Naive B cell (primary cell): ENCODE results near the gene NEGR1. TPM values are rescaled to one million over a fixed set of nuclear protein-coding genes. Genes with fewer than 3 reads are reported as not detected.
A peak's percentile ranks its signal among the peaks of the same experiment; 100 is the strongest.

Experiments
- ATAC-seq, 2 donors: fragments of 150-1000 bp; cut with Tn5 transposase; 2 replicates each; pipeline ENCODE4 v1.10.0; 2021; ENCODE audit warnings: low read depth in 2 of 2, mild to moderate bottlenecking in 2 of 2, moderate library complexity in 2 of 2
- DNase-seq: peaks from one replicate; pipeline ENCODE4 v3.0.0; 2022
- H3K27ac Mint-ChIP-seq, 6 donors: one replicate each; pipeline ENCODE4 v1.8.0; 2020 to 2022; ENCODE audit warnings: mild to moderate bottlenecking in 6 of 6, mixed read lengths in 6 of 6, moderate library complexity in 5 of 6, inconsistent platforms in 2 of 6
- H3K27me3 Mint-ChIP-seq, 3 donors: one replicate each; pipeline ENCODE4 v1.8.0; 2021 to 2022; ENCODE audit warnings: mixed read lengths in 3 of 3, mild to moderate bottlenecking in 1 of 3
- H3K36me3 Mint-ChIP-seq, 2 donors: one replicate each; pipeline ENCODE4 v1.8.0; 2020 to 2022; ENCODE audit warnings: mixed read lengths in 2 of 2, inconsistent platforms in 1 of 2, mild to moderate bottlenecking in 1 of 2
- H3K4me1 Mint-ChIP-seq, 3 donors: one replicate each; pipeline ENCODE4 v1.8.0; 2020 to 2022; ENCODE audit warnings: mixed read lengths in 3 of 3, inconsistent platforms in 1 of 3, mild to moderate bottlenecking in 1 of 3, moderate library complexity in 1 of 3
- H3K4me3 Mint-ChIP-seq, 8 donors: one replicate each; pipeline ENCODE4 v1.8.0; 2020 to 2022; ENCODE audit warnings: mild to moderate bottlenecking in 8 of 8, mixed read lengths in 8 of 8, moderate library complexity in 8 of 8, inconsistent platforms in 2 of 8
- H3K9me3 Mint-ChIP-seq, 7 donors: one replicate each; pipeline ENCODE4 v1.8.0; 2020 to 2022; ENCODE audit warnings: mixed read lengths in 7 of 7, mild to moderate bottlenecking in 5 of 7, inconsistent platforms in 2 of 7, moderate library complexity in 1 of 7
- polyA plus RNA-seq, 6 donors: library from polyadenylated mRNA; unstranded; fragments of 300-500 nt; fragmentation: Illumina TruSeq; gene quantifications; one replicate each; pipeline ENCODE4 v1.2.3, GENCODE V29; 2021; ENCODE audit warnings: low read depth in 6 of 6

NEGR1 gene
- polyA plus RNA-seq, 6 donors from 2014 or later, result 0.10 TPM; not detected in 5

DNA sequence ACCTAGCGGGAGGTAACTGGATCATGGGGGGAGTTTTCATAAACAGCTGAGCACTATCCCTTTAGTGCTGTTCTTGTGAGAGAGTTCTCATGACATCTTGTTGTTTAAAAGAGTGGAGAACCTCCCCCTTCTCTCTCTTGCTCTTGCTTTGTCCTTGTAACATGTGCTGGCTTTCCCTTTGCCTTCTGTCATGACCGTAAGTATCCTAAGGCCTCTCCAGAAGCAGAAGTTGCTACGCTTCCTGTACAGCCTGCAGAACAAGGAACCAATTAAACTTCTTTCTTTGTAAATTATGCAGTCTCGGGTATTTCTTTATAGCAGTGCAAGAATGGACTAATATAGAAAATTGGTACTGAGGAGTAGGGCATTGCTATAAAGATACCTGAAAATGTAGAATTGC is 515.6 kb downstream of the NEGR1 start:
- no peaks in the 10 kb centered on the region for H3K36me3 Mint-ChIP-seq
- no peak overlapping the region for H3K4me3 Mint-ChIP-seq
- no peak overlapping the region for H3K27ac Mint-ChIP-seq
- H3K27me3 Mint-ChIP-seq, result no peaks in the 10 kb centered on the region
- no peak for ATAC-seq
- peaks cover 2 to 7% (median 5%) of the 10 kb centered on the region in 7 donors for H3K9me3 Mint-ChIP-seq
- no peaks in the 10 kb centered on the region for H3K4me1 Mint-ChIP-seq
- no peak for DNase-seq

DNA sequence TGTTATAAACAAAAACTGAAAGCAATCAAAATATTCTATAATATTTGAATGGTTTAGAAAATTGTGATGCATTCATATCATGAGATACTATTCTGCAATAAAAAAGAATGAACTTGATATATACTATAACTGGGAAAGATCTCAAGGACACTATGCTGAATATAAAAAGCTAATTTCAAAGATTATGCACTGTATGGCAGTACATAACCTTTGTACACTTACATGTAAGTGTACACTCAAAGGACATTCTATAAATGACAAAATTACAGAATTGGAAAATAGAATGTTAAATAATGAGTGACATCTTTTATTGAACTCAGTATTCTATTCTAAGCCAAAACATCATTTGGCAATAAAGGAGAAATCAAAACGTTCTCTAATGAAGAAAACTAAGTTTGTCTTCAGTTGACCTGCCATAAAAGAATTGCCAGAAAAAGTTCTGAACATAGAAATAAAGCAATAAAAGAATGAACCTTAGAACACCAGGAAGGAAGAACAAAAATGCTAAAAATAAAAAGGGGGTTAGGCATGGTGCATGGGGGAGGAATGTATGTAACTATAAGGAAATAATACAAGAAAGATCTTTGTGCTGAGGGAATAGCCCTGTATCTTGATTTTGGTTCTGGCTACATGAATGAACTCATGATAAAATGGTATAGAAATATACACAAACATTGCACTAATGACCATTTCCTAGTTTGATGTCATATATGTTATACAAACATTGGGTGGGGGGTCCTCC is 519.7 kb downstream of the NEGR1 start:
- Mint-ChIP-seq H3K27me3 (no peaks in the 10 kb centered on the region), H3K36me3 (no peaks in the 10 kb centered on the region), H3K4me1 (no peaks in the 10 kb centered on the region), H3K4me3 (no peak overlapping the region), H3K9me3 (peaks cover 0 to 5% (median 0%) of the 10 kb centered on the region in 7 donors), H3K27ac (no peak overlapping the region)
- ATAC-seq, result no peak
- no peak for DNase-seq

DNA sequence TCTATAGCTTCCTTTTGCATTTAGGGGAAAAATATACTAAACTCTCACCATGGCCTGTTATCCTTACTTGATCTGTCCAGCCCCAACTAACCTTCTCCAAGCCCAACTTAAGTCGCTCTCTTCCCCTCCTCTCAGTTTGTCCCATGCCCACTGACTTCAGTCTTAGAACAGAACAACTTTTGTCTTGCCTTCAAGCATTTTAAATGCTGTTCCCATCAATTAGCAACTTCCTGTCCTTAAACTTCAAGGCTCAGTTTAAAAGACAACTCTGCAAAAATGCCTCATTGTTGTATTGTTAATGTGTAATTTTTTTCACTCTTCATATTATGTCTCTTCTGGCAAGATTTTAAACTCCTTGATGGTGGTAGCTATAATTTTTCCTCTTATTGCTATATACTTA is 526.9 kb downstream of the NEGR1 start:
- Mint-ChIP-seq H3K27me3 (no peaks in the 10 kb centered on the region), H3K36me3 (no peaks in the 10 kb centered on the region), H3K27ac (peak overlapping the region in 2 of 6 donors; percentile 23 to 27), H3K9me3 (peaks cover 0 to under 1% (median 0%) of the 10 kb centered on the region in 7 donors), H3K4me1 (no peaks in the 10 kb centered on the region), H3K4me3 (no peak overlapping the region)
- ATAC-seq, result no peak
- peak; percentile 0 for DNase-seq

DNA sequence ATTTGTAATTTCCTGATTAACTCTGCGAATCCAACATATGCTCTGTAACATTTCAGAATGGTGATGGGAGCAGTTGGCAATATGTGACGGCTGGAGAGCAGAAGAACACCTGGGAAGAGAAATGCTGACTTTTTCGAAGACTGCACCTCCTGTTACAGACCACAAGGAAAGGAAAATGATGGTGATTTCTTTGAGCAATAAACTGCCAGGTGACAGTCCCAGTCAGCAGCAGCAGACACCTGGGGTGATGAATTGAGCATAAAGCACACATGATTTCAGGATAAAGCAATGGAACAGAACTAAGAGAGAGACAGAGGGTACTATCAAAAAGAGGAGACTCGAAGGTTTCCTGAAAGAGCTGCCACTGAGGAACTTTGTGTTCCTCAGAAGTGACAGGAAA is 528.6 kb downstream of the NEGR1 start:
- H3K27ac Mint-ChIP-seq, result peak overlapping the region in 1 of 6 donors; percentile 3
- ATAC-seq, result no peak
- H3K9me3 Mint-ChIP-seq, result peaks cover 0 to 5% (median 0%) of the 10 kb centered on the region in 7 donors

DNA sequence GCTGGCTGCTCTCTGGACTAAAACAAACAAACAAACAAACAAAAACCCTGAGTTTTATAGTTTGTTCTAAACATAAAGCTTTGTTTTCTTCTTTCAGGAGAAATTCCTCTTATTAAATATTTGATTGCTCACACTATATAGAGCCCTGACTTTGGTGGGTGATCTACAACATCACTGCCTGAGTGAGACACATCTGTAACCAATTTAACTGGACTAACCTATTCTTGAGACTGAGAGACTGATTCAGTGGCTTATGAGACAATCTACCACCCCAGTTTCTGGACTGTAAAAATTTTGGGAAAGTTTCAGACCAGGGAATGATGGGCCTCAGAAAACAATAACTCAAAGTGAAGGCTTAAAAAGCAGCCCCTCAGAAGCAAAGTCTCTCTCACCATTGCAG is 537.0 kb downstream of the NEGR1 start:
- no peaks in the 10 kb centered on the region for H3K4me1 Mint-ChIP-seq
- no peak overlapping the region for H3K27ac Mint-ChIP-seq
- H3K4me3 Mint-ChIP-seq, result no peak overlapping the region
- peaks cover 0 to 6% (median 2%) of the 10 kb centered on the region in 7 donors for H3K9me3 Mint-ChIP-seq
- H3K36me3 Mint-ChIP-seq, result no peaks in the 10 kb centered on the region
- H3K27me3 Mint-ChIP-seq, result no peaks in the 10 kb centered on the region
- ATAC-seq (no peak), DNase-seq (no peak)

More for the DNA sequence above, 528.6 kb downstream of the NEGR1 start:
- H3K4me3 Mint-ChIP-seq, result no peak overlapping the region
- H3K27me3 Mint-ChIP-seq, result no peaks in the 10 kb centered on the region
- no peak for DNase-seq
- H3K4me1 Mint-ChIP-seq, result no peaks in the 10 kb centered on the region
- no peaks in the 10 kb centered on the region for H3K36me3 Mint-ChIP-seq

DNA sequence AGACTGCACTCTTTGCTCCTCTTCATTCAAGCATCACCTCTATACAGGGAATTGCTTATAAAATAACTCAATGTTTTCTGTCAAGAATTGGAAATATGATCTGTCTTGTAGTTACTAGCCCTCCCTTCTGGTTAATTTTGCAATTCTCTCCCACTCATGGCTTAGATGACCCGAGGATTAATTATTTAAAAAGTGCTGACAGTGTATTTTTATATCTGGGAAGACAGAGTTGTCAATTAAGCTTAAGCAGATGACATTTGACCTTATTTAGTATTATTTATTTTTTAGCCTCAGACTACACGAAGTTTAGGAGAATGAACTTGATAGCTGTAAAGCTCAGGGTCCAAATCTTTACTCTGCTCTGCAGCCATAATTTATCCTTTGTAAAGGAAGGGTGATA is 538.5 kb downstream of the NEGR1 start:
- Mint-ChIP-seq H3K4me1 (no peaks in the 10 kb centered on the region), H3K27me3 (no peaks in the 10 kb centered on the region), H3K27ac (no peak overlapping the region), H3K9me3 (peaks cover 0 to 6% (median 0%) of the 10 kb centered on the region in 7 donors), H3K36me3 (no peaks in the 10 kb centered on the region), H3K4me3 (no peak overlapping the region)
- ATAC-seq (no peak), DNase-seq (no peak)

DNA sequence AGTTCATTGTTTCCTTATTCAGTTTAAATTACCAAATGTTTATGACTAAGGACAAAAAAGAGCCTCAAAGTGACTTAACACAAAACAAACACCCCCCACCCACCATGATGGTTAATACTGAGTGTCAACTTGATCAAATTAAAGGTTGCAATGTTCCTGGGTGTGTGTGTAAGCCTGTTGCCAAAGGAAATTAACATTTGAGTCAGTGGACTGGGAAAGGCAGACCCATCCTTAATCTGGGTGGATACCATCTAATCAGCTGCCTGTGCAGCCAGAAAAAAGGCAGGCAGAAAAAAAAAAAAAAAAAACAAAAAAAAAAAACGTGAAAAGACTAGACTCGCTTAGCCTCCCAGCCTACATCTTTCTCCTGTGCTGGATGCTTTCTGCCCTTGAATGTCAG is 543.4 kb downstream of the NEGR1 start:
- H3K4me1 Mint-ChIP-seq, result no peaks in the 10 kb centered on the region

DNA sequence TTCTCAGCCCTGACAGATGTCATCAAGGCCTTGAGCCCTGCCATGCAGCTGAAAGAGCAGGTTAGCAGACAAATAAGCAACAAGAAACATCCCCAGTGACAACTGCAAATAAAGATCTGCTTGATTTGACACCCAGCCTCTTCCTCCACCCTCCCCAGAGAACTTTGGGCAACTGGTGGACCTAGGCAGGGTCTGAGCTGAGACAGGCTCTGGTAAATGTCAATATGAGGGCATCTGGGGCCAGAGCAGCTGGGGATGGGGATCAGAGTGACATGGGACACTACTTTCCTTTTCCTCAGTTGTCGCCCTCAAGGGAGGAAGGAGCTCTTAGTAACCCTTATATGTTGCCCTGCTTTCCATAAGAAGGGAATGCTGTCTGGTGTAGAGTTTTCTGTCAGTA is 544.1 kb downstream of the NEGR1 start:
- Mint-ChIP-seq H3K27me3 (no peaks in the 10 kb centered on the region), H3K27ac (no peak overlapping the region), H3K4me1 (no peaks in the 10 kb centered on the region), H3K9me3 (peaks cover 0 to 6% (median 0%) of the 10 kb centered on the region in 7 donors), H3K4me3 (no peak overlapping the region), H3K36me3 (no peaks in the 10 kb centered on the region)
- no peak for DNase-seq
- ATAC-seq, result no peak

More for the DNA sequence above, 543.4 kb downstream of the NEGR1 start:
- H3K36me3 Mint-ChIP-seq, result no peaks in the 10 kb centered on the region
- ATAC-seq (no peak), DNase-seq (no peak)
- peaks cover 0 to 6% (median 0%) of the 10 kb centered on the region in 7 donors for H3K9me3 Mint-ChIP-seq
- no peak overlapping the region for H3K4me3 Mint-ChIP-seq
- peak overlapping the region in 1 of 6 donors; percentile 29 for H3K27ac Mint-ChIP-seq
- no peaks in the 10 kb centered on the region for H3K27me3 Mint-ChIP-seq

DNA sequence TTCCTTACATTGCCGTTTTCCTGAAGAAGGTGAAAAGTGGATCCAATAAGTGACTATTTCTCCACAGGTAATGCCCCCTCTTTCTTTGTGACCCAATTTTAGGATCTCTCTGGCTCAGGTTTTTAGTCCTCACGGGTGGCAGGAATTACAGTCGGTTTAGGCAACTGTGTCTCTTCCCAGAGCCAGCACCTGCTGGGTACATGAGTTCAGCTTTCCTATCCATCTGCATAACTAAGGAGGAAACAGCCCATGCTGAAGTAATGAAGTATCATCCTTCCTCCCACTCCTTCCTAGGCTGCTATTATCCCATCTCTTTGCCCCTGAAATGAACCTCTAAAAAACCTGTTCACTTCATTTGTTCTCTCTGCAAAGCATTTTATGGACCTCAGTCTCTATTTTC is 544.6 kb downstream of the NEGR1 start:
- ATAC-seq (no peak), DNase-seq (no peak)
- Mint-ChIP-seq H3K4me3 (no peak overlapping the region), H3K36me3 (no peaks in the 10 kb centered on the region), H3K27me3 (no peaks in the 10 kb centered on the region), H3K27ac (no peak overlapping the region), H3K4me1 (no peaks in the 10 kb centered on the region), H3K9me3 (peaks cover 0 to 4% (median 0%) of the 10 kb centered on the region in 7 donors)

DNA sequence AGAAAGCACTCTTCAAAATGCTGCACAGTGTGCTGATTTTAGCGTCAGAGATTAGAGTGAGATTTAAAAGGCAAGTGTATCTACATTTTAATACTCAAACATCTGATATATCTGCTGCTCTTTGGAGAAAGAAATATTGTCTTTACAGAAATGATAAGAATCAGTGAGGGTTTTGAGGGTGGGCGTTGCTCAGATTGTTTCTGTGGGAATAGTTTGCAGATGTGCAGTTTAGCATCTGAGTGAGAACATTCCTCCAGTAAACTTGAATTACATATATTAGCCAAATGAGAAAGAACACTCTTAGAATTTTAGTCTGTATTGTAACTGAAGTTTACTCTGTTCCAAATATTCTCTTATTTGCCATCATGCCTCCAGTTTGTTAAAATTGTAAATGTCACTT is 549.2 kb downstream of the NEGR1 start:
- Mint-ChIP-seq H3K36me3 (no peaks in the 10 kb centered on the region), H3K4me3 (no peak overlapping the region), H3K9me3 (no peaks in the 10 kb centered on the region), H3K27me3 (no peaks in the 10 kb centered on the region), H3K4me1 (no peaks in the 10 kb centered on the region), H3K27ac (no peak overlapping the region)
- DNase-seq (no peak), ATAC-seq (no peak)

DNA sequence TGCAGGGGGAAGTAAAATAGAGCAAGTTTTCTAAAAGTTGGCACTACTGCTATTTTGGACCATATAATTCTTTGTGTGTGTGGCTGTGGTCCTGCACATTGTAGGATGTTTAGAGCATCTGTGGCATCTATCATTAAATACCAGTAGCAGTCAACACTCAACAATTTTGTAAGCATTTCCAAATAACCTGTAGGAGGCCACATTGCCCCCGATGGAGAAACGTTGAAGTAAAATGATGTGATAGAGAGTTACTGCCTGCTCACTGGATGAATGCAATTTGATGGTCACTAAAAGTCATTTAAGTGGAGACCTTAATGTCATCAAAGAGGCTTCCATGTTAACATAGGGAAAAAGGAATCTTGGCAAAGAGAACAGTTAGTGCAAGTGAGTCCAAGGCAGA is 560.8 kb downstream of the NEGR1 start:
- ATAC-seq (no peak), DNase-seq (no peak)
- Mint-ChIP-seq H3K9me3 (no peaks in the 10 kb centered on the region), H3K27me3 (no peaks in the 10 kb centered on the region), H3K27ac (peak overlapping the region in 1 of 6 donors; percentile 0), H3K4me1 (no peaks in the 10 kb centered on the region), H3K4me3 (no peak overlapping the region), H3K36me3 (no peaks in the 10 kb centered on the region)

DNA sequence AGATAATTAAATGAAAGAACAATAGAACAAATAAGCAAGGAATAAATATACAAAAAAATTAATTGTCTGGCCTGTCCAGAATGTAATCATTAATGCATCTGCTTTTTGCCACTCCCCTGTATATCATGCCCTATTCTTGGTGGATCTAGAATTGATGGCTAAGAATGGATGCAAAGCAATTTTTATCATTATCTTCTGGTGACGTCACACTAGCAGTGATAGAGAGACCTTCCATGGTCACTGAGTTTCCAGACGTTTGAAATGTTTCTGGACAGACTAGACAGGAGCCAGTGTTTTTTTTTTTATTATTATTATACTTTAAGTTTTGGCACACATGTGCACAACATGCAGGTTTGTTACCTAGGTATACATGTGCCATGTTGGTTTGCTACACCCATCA is 563.0 kb downstream of the NEGR1 start:
- DNase-seq (no peak), ATAC-seq (no peak)
- no peak overlapping the region for H3K4me3 Mint-ChIP-seq
- peaks cover 7 to 20% (median 10%) of the 10 kb centered on the region in 7 donors for H3K9me3 Mint-ChIP-seq
- no peak overlapping the region for H3K27ac Mint-ChIP-seq
- H3K4me1 Mint-ChIP-seq, result no peaks in the 10 kb centered on the region
- peaks cover 8% of the 10 kb centered on the region in 2 donors for H3K36me3 Mint-ChIP-seq
- H3K27me3 Mint-ChIP-seq, result no peaks in the 10 kb centered on the region

DNA sequence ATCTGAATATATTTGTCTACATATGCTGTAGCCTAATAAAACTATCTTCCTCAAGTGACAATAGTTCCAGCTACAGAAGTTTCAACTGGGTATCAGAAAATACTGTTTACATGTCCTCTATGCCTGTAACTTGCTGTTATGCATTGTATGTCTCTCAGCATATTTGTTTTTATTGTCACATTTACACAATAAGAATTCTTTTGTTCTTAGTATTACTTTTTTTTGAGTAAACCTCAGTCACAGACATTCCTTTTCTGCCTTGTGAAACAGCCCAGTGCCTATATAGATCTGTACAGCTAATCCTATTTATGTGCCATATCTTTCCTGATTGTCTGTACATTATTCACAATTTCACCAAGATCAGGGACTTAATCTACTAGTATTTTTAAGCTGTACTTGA is 565.2 kb downstream of the NEGR1 start:
- no peaks in the 10 kb centered on the region for H3K4me1 Mint-ChIP-seq
- no peak overlapping the region for H3K4me3 Mint-ChIP-seq
- H3K27me3 Mint-ChIP-seq, result no peaks in the 10 kb centered on the region
- no peak overlapping the region for H3K27ac Mint-ChIP-seq
- no peak for ATAC-seq
- peaks cover 11 to 33% (median 12%) of the 10 kb centered on the region in 7 donors for H3K9me3 Mint-ChIP-seq
- peaks cover 8% of the 10 kb centered on the region in 2 donors for H3K36me3 Mint-ChIP-seq
- DNase-seq, result no peak

DNA sequence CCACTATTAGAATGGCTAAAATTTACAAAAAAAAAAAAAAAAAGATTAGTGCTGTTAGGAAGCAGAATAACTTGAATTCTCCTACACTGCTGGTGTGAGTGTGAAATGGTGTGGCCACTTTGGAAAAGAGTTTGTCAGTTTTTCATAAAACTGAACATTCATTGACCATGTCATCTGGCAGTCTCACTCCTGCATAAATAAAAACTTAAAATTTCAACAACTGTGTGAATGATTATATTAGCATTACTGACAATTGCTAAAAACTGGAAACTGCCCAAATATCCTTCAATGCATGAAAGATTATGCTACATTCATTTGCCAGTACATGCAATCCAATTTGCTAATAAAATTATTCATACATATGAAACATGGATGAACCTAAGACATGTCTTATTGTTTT is 570.9 kb downstream of the NEGR1 start:
- no peak for DNase-seq
- ATAC-seq, result no peak
- no peak overlapping the region for H3K27ac Mint-ChIP-seq
- peaks cover 16 to 59% (median 20%) of the 10 kb centered on the region in 7 donors for H3K9me3 Mint-ChIP-seq
- H3K36me3 Mint-ChIP-seq, result peaks cover 8 to 15% of the 10 kb centered on the region in 2 donors
- no peaks in the 10 kb centered on the region for H3K4me1 Mint-ChIP-seq
- H3K27me3 Mint-ChIP-seq, result no peaks in the 10 kb centered on the region
- no peak overlapping the region for H3K4me3 Mint-ChIP-seq
